GM12878 (cell line): ENCODE results near the gene TPI1.

Experiments
- BHLHE40 ChIP-seq, 2 experiments: fragments of 450-650 bp in 1 of 2; IDR thresholded peaks; 2 replicates each; pipeline ENCODE4 v1.6.1; 2011 to 2017; ENCODE audit warnings: low read depth in 2 of 2, borderline replicate concordance in 1 of 2, improper control_type of control experiment in 1 of 2, low read length in 1 of 2, mild to moderate bottlenecking in 1 of 2
- SP1 ChIP-seq: IDR thresholded peaks from one replicate; pipeline ENCODE4 v1.6.1; 2011; ENCODE audit warnings: low read depth, low read length
- TF ChIP-seq, protein P1 (sequence below): IDR thresholded peaks from 2 replicates; pipeline ENCODE4 v1.6.1; 2012; ENCODE audit warnings: mild to moderate bottlenecking, low read depth, low read length
- TF ChIP-seq, protein P2 (sequence below), 3 experiments: IDR thresholded peaks in 2 of 3; conservative IDR thresholded peaks in 1 of 3; 2 replicates each; pipeline ENCODE4 v1.5.1; 2011; ENCODE audit warnings: low read depth in 3 of 3, low read length in 3 of 3, mild to moderate bottlenecking in 3 of 3, control low read depth in 2 of 3, moderate library complexity in 2 of 3, inconsistent platforms in 1 of 3, mixed read lengths in 1 of 3; ENCODE audit not compliant: control insufficient read depth in 2 of 3, insufficient read depth in 1 of 3; ENCODE audit errors: extremely low read depth in 1 of 3
- TF ChIP-seq, protein P3 (sequence below): IDR thresholded peaks from 2 replicates; pipeline ENCODE4 v1.6.1; 2012; ENCODE audit warnings: low read length, inconsistent platforms

DNA sequence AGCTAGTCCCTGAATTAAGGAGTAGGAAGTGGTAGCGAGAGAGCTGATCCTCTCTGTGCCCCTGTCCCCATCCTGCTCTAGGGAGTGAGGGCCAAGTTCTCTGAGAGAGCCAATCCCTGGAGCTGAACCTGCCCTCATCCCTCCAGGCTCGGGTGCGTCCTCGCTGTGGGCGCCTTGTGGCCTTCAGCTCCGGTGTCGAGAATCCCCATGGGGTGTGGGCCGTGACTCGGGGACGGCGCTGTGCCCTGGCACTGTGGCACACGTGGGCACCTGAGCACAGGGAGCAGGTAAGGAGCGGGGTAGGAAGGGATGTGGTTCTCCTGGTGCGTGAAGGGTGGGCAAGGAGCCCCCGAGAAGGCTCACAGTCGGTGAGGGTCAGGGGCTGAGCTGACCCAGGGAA, 28.5 kb upstream of the TPI1 start:
- TF ChIP-seq BHLHE40 (IDR thresholded peaks at IDR 0.05; ENCODE audit: borderline replicate concordance in 1 of 2, low read depth in 2 of 2, low read length in 1 of 2) (no peak), SP1 (no peak)
- TF ChIP-seq, protein P1, sequence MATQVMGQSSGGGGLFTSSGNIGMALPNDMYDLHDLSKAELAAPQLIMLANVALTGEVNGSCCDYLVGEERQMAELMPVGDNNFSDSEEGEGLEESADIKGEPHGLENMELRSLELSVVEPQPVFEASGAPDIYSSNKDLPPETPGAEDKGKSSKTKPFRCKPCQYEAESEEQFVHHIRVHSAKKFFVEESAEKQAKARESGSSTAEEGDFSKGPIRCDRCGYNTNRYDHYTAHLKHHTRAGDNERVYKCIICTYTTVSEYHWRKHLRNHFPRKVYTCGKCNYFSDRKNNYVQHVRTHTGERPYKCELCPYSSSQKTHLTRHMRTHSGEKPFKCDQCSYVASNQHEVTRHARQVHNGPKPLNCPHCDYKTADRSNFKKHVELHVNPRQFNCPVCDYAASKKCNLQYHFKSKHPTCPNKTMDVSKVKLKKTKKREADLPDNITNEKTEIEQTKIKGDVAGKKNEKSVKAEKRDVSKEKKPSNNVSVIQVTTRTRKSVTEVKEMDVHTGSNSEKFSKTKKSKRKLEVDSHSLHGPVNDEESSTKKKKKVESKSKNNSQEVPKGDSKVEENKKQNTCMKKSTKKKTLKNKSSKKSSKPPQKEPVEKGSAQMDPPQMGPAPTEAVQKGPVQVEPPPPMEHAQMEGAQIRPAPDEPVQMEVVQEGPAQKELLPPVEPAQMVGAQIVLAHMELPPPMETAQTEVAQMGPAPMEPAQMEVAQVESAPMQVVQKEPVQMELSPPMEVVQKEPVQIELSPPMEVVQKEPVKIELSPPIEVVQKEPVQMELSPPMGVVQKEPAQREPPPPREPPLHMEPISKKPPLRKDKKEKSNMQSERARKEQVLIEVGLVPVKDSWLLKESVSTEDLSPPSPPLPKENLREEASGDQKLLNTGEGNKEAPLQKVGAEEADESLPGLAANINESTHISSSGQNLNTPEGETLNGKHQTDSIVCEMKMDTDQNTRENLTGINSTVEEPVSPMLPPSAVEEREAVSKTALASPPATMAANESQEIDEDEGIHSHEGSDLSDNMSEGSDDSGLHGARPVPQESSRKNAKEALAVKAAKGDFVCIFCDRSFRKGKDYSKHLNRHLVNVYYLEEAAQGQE, result no peak
- TF ChIP-seq, protein P2, sequence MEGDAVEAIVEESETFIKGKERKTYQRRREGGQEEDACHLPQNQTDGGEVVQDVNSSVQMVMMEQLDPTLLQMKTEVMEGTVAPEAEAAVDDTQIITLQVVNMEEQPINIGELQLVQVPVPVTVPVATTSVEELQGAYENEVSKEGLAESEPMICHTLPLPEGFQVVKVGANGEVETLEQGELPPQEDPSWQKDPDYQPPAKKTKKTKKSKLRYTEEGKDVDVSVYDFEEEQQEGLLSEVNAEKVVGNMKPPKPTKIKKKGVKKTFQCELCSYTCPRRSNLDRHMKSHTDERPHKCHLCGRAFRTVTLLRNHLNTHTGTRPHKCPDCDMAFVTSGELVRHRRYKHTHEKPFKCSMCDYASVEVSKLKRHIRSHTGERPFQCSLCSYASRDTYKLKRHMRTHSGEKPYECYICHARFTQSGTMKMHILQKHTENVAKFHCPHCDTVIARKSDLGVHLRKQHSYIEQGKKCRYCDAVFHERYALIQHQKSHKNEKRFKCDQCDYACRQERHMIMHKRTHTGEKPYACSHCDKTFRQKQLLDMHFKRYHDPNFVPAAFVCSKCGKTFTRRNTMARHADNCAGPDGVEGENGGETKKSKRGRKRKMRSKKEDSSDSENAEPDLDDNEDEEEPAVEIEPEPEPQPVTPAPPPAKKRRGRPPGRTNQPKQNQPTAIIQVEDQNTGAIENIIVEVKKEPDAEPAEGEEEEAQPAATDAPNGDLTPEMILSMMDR (IDR thresholded peaks at IDR 0.05 in 2 of 3, conservative IDR thresholded peaks at IDR 0.05 in 1 of 3; ENCODE audit: control insufficient read depth in 2 of 3, extremely low read depth in 1 of 3, insufficient read depth in 1 of 3, low read depth in 3 of 3, low read length in 3 of 3), result no peak
- TF ChIP-seq, protein P3, sequence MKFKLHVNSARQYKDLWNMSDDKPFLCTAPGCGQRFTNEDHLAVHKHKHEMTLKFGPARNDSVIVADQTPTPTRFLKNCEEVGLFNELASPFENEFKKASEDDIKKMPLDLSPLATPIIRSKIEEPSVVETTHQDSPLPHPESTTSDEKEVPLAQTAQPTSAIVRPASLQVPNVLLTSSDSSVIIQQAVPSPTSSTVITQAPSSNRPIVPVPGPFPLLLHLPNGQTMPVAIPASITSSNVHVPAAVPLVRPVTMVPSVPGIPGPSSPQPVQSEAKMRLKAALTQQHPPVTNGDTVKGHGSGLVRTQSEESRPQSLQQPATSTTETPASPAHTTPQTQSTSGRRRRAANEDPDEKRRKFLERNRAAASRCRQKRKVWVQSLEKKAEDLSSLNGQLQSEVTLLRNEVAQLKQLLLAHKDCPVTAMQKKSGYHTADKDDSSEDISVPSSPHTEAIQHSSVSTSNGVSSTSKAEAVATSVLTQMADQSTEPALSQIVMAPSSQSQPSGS, result no peak
